HEK293T (cell line): ENCODE results near the gene DPP3.

Experiments used
- CTCF ChIA-PET: fragments of 350-600 bp; formaldehyde crosslinking; extraction: SDS; loops from one replicate; lab custom pipeline; 2021; ENCODE audit warnings: antibody characterized with exemption, inconsistent platforms; lab: Yijun Ruan, JAX
- POLR2A ChIA-PET: fragments of 350-600 bp; formaldehyde crosslinking; extraction: SDS; loops from one replicate; lab custom pipeline; 2020; ENCODE audit warnings: antibody characterized with exemption, inconsistent platforms; lab: Yijun Ruan, JAX
- DNase-seq: peaks from one replicate; pipeline ENCODE4 v3.0.0; 2012; ENCODE audit warnings: mixed read lengths; ENCODE audit errors: extremely low spot score
- ARNT ChIP-seq: fragments of 450-650 bp; IDR thresholded peaks from 2 replicates; pipeline ENCODE4 v1.6.1; 2017; ENCODE audit warnings: mild to moderate bottlenecking
- BHLHE40 ChIP-seq: fragments of 450-650 bp; IDR thresholded peaks from 2 replicates; pipeline ENCODE4 v1.6.1; 2016; ENCODE audit warnings: mild to moderate bottlenecking, moderate library complexity, borderline replicate concordance
- CTBP1 ChIP-seq: fragments of 450-650 bp; IDR thresholded peaks from 2 replicates; pipeline ENCODE4 v1.6.1; 2016; ENCODE audit warnings: borderline replicate concordance
- ELF4 ChIP-seq: fragments of 450-650 bp; IDR thresholded peaks from 2 replicates; pipeline ENCODE4 v1.6.1; 2017; ENCODE audit warnings: antibody characterized with exemption
- FOXA1 ChIP-seq: fragments of 450-650 bp; IDR thresholded peaks from 2 replicates; pipeline ENCODE4 v1.6.1; 2016; ENCODE audit warnings: mild to moderate bottlenecking
- FOXK2 ChIP-seq: fragments of 450-650 bp; IDR thresholded peaks from 2 replicates; pipeline ENCODE4 v1.6.1; 2016; ENCODE audit warnings: mild to moderate bottlenecking
- FOXM1 ChIP-seq: fragments of 450-650 bp; IDR thresholded peaks from 2 replicates; pipeline ENCODE4 v1.6.1; 2017; ENCODE audit warnings: mild to moderate bottlenecking, borderline replicate concordance
- HDGF ChIP-seq: fragments of 450-650 bp; IDR thresholded peaks from 2 replicates; pipeline ENCODE4 v1.6.1; 2017; ENCODE audit warnings: antibody characterized with exemption, borderline replicate concordance
- L3MBTL2 ChIP-seq: fragments of 450-650 bp; conservative IDR thresholded peaks from 2 replicates; pipeline ENCODE4 v1.6.1; 2016; ENCODE audit warnings: mild to moderate bottlenecking
- LEF1 ChIP-seq: fragments of 450-650 bp; IDR thresholded peaks from 2 replicates; pipeline ENCODE4 v1.6.1; 2017; ENCODE audit warnings: mild to moderate bottlenecking, borderline replicate concordance
- NFRKB ChIP-seq: fragments of 450-650 bp; IDR thresholded peaks from 2 replicates; pipeline ENCODE4 v1.6.1; 2016; ENCODE audit warnings: mild to moderate bottlenecking, moderate library complexity
- PKNOX1 ChIP-seq: fragments of 450-650 bp; IDR thresholded peaks from 2 replicates; pipeline ENCODE4 v1.6.1; 2016
- SP1 ChIP-seq: fragments of 450-650 bp; IDR thresholded peaks from 2 replicates; pipeline ENCODE4 v1.6.1; 2017
- SUZ12 ChIP-seq: fragments of 450-650 bp; IDR thresholded peaks from 2 replicates; pipeline ENCODE4 v1.6.1; 2016; ENCODE audit warnings: mild to moderate bottlenecking
- TARDBP ChIP-seq: fragments of 450-650 bp; IDR thresholded peaks from 2 replicates; pipeline ENCODE4 v1.6.1; 2016
- ZNF384 ChIP-seq: fragments of 450-650 bp; IDR thresholded peaks from 2 replicates; pipeline ENCODE4 v1.6.1; 2016

The DPP3 gene

GRCh38 chr11:66476841-66477251, 3.4 kb upstream of the DPP3 start:
- CTCF ChIA-PET, result interaction anchor here (0.6 to 0.7 kb wide), 2 partner anchors 80 to 459 kb away, joined by 3 read pairs; no protein-coding TSS in a partner anchor
- DNase-seq, result no peak

DNA sequence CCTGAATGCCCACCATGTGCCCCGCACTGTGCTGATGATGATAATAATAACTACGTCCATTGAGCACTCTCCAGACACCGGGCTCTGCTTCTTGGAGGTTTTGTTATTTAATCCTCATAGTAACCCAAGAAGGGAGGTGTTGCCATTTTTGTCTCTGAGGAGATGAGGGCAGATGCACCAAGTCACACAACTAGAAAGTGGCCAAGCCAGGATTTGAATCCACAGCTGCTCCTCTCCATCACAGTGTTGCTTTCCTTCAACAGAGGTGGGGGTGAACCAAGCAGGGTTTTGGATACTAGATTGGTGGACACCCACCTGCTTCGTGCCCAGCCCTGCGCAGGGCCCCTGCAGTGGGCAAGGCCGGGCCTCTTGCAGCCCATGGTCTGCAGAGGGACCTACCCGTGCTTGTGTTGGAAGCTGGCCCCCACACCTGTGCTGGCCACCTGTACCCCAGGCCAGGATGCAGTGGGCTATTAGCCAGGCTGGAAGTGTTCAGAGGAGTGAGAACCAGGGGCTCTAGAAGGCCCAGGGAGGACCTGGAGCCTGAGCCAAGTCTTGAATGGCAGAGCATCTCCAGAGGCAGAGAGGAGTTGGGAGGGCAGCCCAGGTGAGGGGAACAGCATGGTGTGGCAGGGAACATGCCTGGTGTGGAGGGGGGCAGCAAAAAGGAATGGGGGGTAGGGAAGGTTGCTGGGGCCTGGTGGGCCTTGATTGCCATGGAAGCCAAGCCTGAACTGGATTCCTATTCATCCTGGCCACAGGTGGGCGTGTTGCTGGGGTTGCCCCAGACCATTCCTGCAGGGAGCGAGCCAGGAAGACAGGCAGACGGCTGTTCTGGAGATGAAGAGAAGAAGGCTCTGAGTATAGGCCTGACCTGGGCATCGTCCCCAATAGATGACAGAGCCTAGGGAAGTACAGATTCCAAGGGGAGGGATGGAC, 2.7 kb upstream of the DPP3 start:
- ChIA-PET POLR2A (interaction anchor here (2.7 kb wide), 1 partner anchor 11 kb away, joined by 11 read pairs; the partner anchor contains the start of gene PELI3), CTCF (interaction anchor here (0.6 kb wide), 1 partner anchor 81 kb away, joined by 3 read pairs; no protein-coding TSS in a partner anchor)
- no peak for DNase-seq
- no peak for TF ChIP-seq HDGF
- no peak for TF ChIP-seq FOXA1
- no peak for TF ChIP-seq ARNT
- no peak for TF ChIP-seq NFRKB
- TF ChIP-seq ZNF384, result no peak
- no peak for TF ChIP-seq SP1
- no peak for TF ChIP-seq ELF4
- TF ChIP-seq BHLHE40, result no peak
- TF ChIP-seq L3MBTL2, result no peak
- no peak for TF ChIP-seq TARDBP
- TF ChIP-seq FOXK2, result no peak
- TF ChIP-seq PKNOX1, result no peak
- no peak for TF ChIP-seq FOXM1

More at GRCh38 chr11:66476841-66477251, 3.4 kb upstream of the DPP3 start:
- POLR2A ChIA-PET, result no interaction called here
- no peak for TF ChIP-seq LEF1

- TF ChIP-seq TARDBP (no peak), PKNOX1 (peak; percentile 77), FOXK2 (no peak), HDGF (no peak), SP1 (no peak), CTBP1 (peak; percentile 32; the same call in 1 of the 2 replicates)
- ChIA-PET CTCF (interaction anchor here (0.6 to 1.2 kb wide), 5 partner anchors 8 to 71 kb away, joined by 3 to 8 read pairs (median 4); no protein-coding TSS in a partner anchor), POLR2A (interaction anchor here (1.1 to 2.7 kb wide), 2 partner anchors 12 to 32 kb away, joined by 3 to 11 read pairs; partner anchors contain the start of genes BBS1 and PELI3)
- DNase-seq, result no peak
Observed at GRCh38 chr11:66478729-66479393, 1.4 kb upstream of the DPP3 start.

- DNase-seq, result no peak
- ChIA-PET POLR2A (interaction anchor here (0.9 to 2.7 kb wide), 13 partner anchors 9 to 198 kb away, joined by 3 to 14 read pairs (median 6); partner anchors contain the start of genes ACTN3, BBS1, MRPL11 and PELI3), CTCF (interaction anchor here (0.6 to 1.2 kb wide), 8 partner anchors 9 to 72 kb away, joined by 3 to 8 read pairs (median 4); partner anchors contain the start of gene MRPL11)
- TF ChIP-seq BHLHE40 (no peak), HDGF (no peak), L3MBTL2 (no peak), FOXK2 (no peak), ARNT (no peak), FOXA1 (no peak), PKNOX1 (no peak), FOXM1 (no peak), SP1 (no peak), LEF1 (no peak), ZNF384 (no peak), NFRKB (no peak), CTBP1 (no peak), ELF4 (no peak)
Observed at GRCh38 chr11:66479394-66480116, 679 bp upstream of the DPP3 start.

GRCh38 chr11:66484806-66485380, 4.7 kb downstream of the DPP3 start:
- no peak for DNase-seq
- CTCF ChIA-PET, result no interaction called here
- POLR2A ChIA-PET, result no interaction called here
- TF ChIP-seq NFRKB (no peak), BHLHE40 (no peak), CTBP1 (no peak), SUZ12 (no peak), ELF4 (no peak), SP1 (no peak), ARNT (no peak), LEF1 (no peak), HDGF (no peak), L3MBTL2 (no peak), ZNF384 (no peak), FOXM1 (no peak), PKNOX1 (no peak), FOXK2 (no peak), FOXA1 (no peak), TARDBP (no peak)
